Esophagus muscularis mucosa (tissue), 4 donors: ENCODE measurements around the gene UBE4A. TPM values are rescaled to one million over a fixed set of nuclear protein-coding genes. Genes with fewer than 3 reads are reported as not detected.

Experiments used
- DNase-seq: peaks from one replicate; pipeline ENCODE4 v3.0.0-alpha.2; 2017; ENCODE audit errors: extremely low spot score
- H3K27ac ChIP-seq, 4 donors: fragments of 200-600 bp; sonication (generic); replicated peaks in 1 of 4; 1 replicate in 3 of 4; 2 replicates in 1 of 4; pipeline ENCODE4 v1.5.1; 2016 to 2019; ENCODE audit warnings: mild to moderate bottlenecking in 1 of 4
- H3K27me3 ChIP-seq, 4 donors: fragments of 200-600 bp; sonication (generic); one replicate each; pipeline versions ENCODE4 v1.5.1 to v1.6.0; 2016 to 2019
- H3K36me3 ChIP-seq, 4 donors: fragments of 200-600 bp; sonication (generic); one replicate each; pipeline ENCODE4 v1.5.1; 2016 to 2019
- H3K4me1 ChIP-seq, 4 donors: fragments of 200-600 bp; sonication (generic); one replicate each; pipeline ENCODE4 v1.5.1; 2016 to 2019
- H3K4me3 ChIP-seq, 4 donors: fragments of 200-600 bp; sonication (generic); 1 replicate in 2 of 4; 2 replicates in 2 of 4; pipeline ENCODE4 v1.5.1; 2016 to 2019; ENCODE audit warnings: mild to moderate bottlenecking in 4 of 4, moderate library complexity in 1 of 4
- H3K9me3 ChIP-seq, 4 donors: fragments of 200-600 bp; sonication (generic); 1 replicate in 3 of 4; 2 replicates in 1 of 4; pipeline ENCODE4 v1.5.1; 2016 to 2019
- EP300 ChIP-seq: sonication (generic); formaldehyde crosslinking; IDR thresholded peaks from one replicate; pipeline ENCODE4 v1.6.1; 2017; ENCODE audit warnings: antibody characterized with exemption
- POLR2A ChIP-seq: fragments of 450-650 bp; IDR thresholded peaks from one replicate; pipeline ENCODE4 v1.6.1; 2017; ENCODE audit warnings: antibody characterized with exemption, moderate library complexity, mild to moderate bottlenecking, low read depth
- POLR2AphosphoS5 ChIP-seq, 2 donors: sonication (generic); formaldehyde crosslinking; IDR thresholded peaks; one replicate each; pipeline ENCODE4 v1.6.1; 2017; ENCODE audit warnings: antibody characterized with exemption in 2 of 2
- WGBS: methylation state at CpG from one replicate; pipeline ENCODE4 v1.1.5; 2018; 5-methylcytosine and 5-hydroxymethylcytosine counted together
- intact Hi-C: fragments of 100-400 bp; cut with DNase I; formaldehyde crosslinking; loops from one replicate; pipeline ENCODE4 v1.15.1; 2023
- total RNA-seq, 4 donors: library from RNA; depleted of rRNA; stranded (reverse); fragments of >200 nt; gene quantifications; one replicate each; pipeline versions ENCODE4 v1.1.0 to v1.2.1, GENCODE V29; 2016
- TF ChIP-seq, protein P1 (sequence below), 3 experiments: fragments of 200-600 bp in 2 of 3; fragments of 450-650 bp in 1 of 3; sonication (generic) in 2 of 3; IDR thresholded peaks; one replicate each; pipeline ENCODE4 v1.5.1; 2017 to 2019; ENCODE audit warnings: antibody characterized with exemption in 3 of 3, mild to moderate bottlenecking in 2 of 3, moderate library complexity in 1 of 3

The UBE4A gene
- total RNA-seq, 4 donors from 2014 or later: 32.0 to 40.8 (median 36.6) TPM

DNA sequence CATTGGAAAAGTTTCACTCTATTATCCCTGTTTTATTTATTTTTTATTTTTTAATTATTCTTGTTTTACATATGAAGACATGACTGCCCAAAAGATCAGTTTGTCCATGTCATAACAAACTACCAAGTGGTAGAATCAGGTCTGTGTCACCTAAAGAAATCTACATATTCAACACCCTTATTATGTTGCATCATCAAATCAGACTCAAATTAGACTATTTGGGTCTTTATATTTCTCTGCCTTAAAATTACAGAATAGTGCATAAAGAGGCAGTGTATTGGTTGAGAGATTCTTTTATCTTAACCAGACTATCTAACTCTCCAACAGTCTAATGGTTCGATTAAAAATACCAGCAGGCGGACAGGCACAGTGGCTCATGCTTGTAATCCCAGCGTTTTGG is 23.6 kb downstream of the UBE4A start:
- H3K36me3 ChIP-seq: peaks cover 92 to 100% (median 97%) of the 10 kb centered on the region in 4 donors
- no peaks in the 10 kb centered on the region for H3K4me1 ChIP-seq
- TF ChIP-seq POLR2A: no peak
- TF ChIP-seq EP300: no peak
- TF ChIP-seq POLR2AphosphoS5 (IDR thresholded peaks at IDR 0.05): no peak
- TF ChIP-seq, protein P1, sequence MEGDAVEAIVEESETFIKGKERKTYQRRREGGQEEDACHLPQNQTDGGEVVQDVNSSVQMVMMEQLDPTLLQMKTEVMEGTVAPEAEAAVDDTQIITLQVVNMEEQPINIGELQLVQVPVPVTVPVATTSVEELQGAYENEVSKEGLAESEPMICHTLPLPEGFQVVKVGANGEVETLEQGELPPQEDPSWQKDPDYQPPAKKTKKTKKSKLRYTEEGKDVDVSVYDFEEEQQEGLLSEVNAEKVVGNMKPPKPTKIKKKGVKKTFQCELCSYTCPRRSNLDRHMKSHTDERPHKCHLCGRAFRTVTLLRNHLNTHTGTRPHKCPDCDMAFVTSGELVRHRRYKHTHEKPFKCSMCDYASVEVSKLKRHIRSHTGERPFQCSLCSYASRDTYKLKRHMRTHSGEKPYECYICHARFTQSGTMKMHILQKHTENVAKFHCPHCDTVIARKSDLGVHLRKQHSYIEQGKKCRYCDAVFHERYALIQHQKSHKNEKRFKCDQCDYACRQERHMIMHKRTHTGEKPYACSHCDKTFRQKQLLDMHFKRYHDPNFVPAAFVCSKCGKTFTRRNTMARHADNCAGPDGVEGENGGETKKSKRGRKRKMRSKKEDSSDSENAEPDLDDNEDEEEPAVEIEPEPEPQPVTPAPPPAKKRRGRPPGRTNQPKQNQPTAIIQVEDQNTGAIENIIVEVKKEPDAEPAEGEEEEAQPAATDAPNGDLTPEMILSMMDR (IDR thresholded peaks at IDR 0.05): no peak
- no peak overlapping the region for H3K4me3 ChIP-seq
- H3K27ac ChIP-seq: no peak overlapping the region
- DNase-seq: no peak
- no peaks in the 10 kb centered on the region for H3K9me3 ChIP-seq
- WGBS: 90% methylated on average over 3 of the region's 3 CpGs
- intact Hi-C loops: no loop called here
- H3K27me3 ChIP-seq: no peaks in the 10 kb centered on the region

DNA sequence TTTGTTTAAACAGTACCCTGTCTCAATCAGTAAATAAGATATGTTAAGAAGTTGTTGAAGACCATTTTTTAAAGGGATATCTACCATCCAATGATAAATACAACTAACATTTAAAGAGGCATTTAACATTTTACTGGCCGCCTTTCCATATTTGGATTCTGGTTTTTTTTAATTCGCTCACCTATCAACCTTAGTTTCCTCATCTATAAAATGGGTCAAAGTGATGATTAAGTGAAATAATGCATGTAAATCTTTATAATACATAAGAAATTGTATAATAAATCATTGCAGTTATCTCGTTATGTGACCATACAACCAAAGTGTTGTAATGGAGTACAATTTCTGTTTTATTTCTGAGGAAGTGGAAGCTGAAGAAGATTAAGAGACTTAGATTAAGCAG is 24.3 kb downstream of the UBE4A start:
- TF ChIP-seq POLR2AphosphoS5 (IDR thresholded peaks at IDR 0.05): no peak
- TF ChIP-seq, protein P1 (IDR thresholded peaks at IDR 0.05): no peak
- TF ChIP-seq EP300: no peak
- TF ChIP-seq POLR2A: no peak
- no peaks in the 10 kb centered on the region for H3K27me3 ChIP-seq
- no peaks in the 10 kb centered on the region for H3K4me1 ChIP-seq
- no peak overlapping the region for H3K27ac ChIP-seq
- H3K9me3 ChIP-seq: no peaks in the 10 kb centered on the region
- 95% methylated on average over 3 of the region's 3 CpGs for WGBS
- intact Hi-C loops: no loop called here
- H3K36me3 ChIP-seq: peaks cover 92 to 100% (median 96%) of the 10 kb centered on the region in 4 donors
- DNase-seq: no peak
- H3K4me3 ChIP-seq: no peak overlapping the region

- H3K4me1 ChIP-seq: peaks cover 4 to 8% (median 6%) of the 10 kb centered on the region in 4 donors
- TF ChIP-seq, protein P1 (IDR thresholded peaks at IDR 0.05): no peak
- TF ChIP-seq EP300 (no peak), POLR2AphosphoS5 (IDR thresholded peaks at IDR 0.05) (no peak), POLR2A (no peak)
- intact Hi-C loops: loop anchor here (5.0 kb wide), 1 partner anchor 106 kb away; no protein-coding TSS in a partner anchor
Measured at GRCh38 chr11:118396097-118396501, 36.7 kb downstream of the UBE4A start.

GRCh38 chr11:118397448-118397847 is 38.0 kb downstream of the UBE4A start:
- no peaks in the 10 kb centered on the region for H3K9me3 ChIP-seq
- DNase-seq: no peak
- no peak overlapping the region for H3K27ac ChIP-seq
- no peak overlapping the region for H3K4me3 ChIP-seq
- peaks cover 6 to 10% (median 9%) of the 10 kb centered on the region in 4 donors for H3K4me1 ChIP-seq
- intact Hi-C loops: loop anchor here (5.0 kb wide), 1 partner anchor 105 kb away; no protein-coding TSS in a partner anchor
- TF ChIP-seq EP300: no peak
- TF ChIP-seq, protein P1 (IDR thresholded peaks at IDR 0.05): no peak
- no peak for TF ChIP-seq POLR2A
- TF ChIP-seq POLR2AphosphoS5 (IDR thresholded peaks at IDR 0.05): no peak
- H3K36me3 ChIP-seq: peaks cover 42 to 60% (median 48%) of the 10 kb centered on the region in 4 donors
- H3K27me3 ChIP-seq: no peaks in the 10 kb centered on the region

More at GRCh38 chr11:118396097-118396501, 36.7 kb downstream of the UBE4A start:
- no peak overlapping the region for H3K27ac ChIP-seq
- no peak for DNase-seq
- WGBS: 87% methylated on average over 6 of the region's 6 CpGs
- H3K9me3 ChIP-seq: no peaks in the 10 kb centered on the region
- no peak overlapping the region for H3K4me3 ChIP-seq
- no peaks in the 10 kb centered on the region for H3K27me3 ChIP-seq
- H3K36me3 ChIP-seq: peaks cover 43 to 74% (median 61%) of the 10 kb centered on the region in 4 donors
